ENCODE data around the gene APOBEC3B.
A peak's percentile ranks its signal among the peaks of the same experiment; 100 is the strongest.

DNA sequence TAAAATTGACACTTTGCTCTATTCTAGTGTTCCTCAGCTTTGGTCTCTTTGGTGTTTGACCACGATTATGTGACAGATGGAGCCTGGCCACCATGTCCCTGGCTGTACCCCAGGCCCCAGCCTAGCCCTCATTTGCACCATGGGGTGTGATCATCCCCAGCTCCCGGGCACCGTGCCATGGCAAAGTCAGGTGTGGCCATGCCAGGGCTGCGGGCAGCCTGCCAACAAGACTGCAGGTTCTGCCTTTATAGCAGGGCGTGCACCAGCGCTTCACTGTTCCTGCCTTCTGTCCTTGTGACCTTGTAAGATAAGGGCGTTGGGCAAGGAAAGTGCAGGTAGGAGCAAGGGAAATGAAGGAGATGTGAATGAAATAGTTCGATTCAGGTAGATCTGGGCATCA, 47.1 kb upstream of the APOBEC3B start:
- TF ChIP-seq POLR2A (IDR thresholded peaks at IDR 0.05) (peak; percentile 24), EP300 (IDR thresholded peaks at IDR 0.05; ENCODE audit: low read depth) (no peak)
- TF ChIP-seq, protein P1, sequence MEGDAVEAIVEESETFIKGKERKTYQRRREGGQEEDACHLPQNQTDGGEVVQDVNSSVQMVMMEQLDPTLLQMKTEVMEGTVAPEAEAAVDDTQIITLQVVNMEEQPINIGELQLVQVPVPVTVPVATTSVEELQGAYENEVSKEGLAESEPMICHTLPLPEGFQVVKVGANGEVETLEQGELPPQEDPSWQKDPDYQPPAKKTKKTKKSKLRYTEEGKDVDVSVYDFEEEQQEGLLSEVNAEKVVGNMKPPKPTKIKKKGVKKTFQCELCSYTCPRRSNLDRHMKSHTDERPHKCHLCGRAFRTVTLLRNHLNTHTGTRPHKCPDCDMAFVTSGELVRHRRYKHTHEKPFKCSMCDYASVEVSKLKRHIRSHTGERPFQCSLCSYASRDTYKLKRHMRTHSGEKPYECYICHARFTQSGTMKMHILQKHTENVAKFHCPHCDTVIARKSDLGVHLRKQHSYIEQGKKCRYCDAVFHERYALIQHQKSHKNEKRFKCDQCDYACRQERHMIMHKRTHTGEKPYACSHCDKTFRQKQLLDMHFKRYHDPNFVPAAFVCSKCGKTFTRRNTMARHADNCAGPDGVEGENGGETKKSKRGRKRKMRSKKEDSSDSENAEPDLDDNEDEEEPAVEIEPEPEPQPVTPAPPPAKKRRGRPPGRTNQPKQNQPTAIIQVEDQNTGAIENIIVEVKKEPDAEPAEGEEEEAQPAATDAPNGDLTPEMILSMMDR (IDR thresholded peaks at IDR 0.05), result no peak
